ENCODE data around the gene RAPGEF1. TPM values are rescaled to one million over a fixed set of nuclear protein-coding genes. Genes with fewer than 3 reads are reported as not detected.

Gene RAPGEF1
- total and polyA plus RNA-seq, 2 experiments from 2014 or later = 26.2 to 29.7 TPM

DNA sequence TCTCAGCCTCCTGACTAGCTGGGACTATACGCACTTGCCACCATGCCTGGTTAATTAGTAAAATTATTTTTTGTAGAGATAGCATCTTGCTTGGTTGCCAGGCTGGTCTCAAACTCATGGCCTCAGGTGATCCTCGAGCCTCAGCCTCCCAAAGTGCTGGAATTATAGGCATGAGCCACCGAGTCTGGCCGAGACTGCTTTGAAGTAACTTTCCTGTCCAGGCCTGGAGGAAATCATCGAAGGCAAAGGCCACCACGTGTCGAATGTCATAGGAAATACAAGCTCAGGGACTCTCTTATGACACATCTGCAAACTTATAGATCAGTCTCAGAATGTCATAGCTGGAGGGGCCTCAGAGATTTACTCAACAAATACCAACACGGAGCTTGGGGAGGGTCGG lies 25.1 kb downstream of the RAPGEF1 start:
- peaks cover 5% of the 10 kb centered on the region for H4K20me1 ChIP-seq (ENCODE audit: insufficient read depth, poor library complexity, severe bottlenecking)
- H3K9me3 ChIP-seq (ENCODE audit: low read depth) = no peaks in the 10 kb centered on the region
- H3K27me3 ChIP-seq = no peaks in the 10 kb centered on the region
- no peaks in the 10 kb centered on the region for H3K9me2 ChIP-seq (replicated peaks; ENCODE audit: insufficient read depth)
- no peak overlapping the region for H3K4me3 ChIP-seq
- peaks cover 16% of the 10 kb centered on the region for H3K4me1 ChIP-seq (ENCODE audit: insufficient read depth)
- no peak overlapping the region for H3K4me2 ChIP-seq
- no peak overlapping the region for H2AFZ ChIP-seq
- TF ChIP-seq CTCF (IDR thresholded peaks at IDR 0.05; ENCODE audit: poor library complexity) = no peak
- TF ChIP-seq EZH2 (IDR thresholded peaks at IDR 0.05; ENCODE audit: borderline replicate concordance) = no peak
- no peak for TF ChIP-seq EZH2phosphoT487 (IDR thresholded peaks at IDR 0.05; ENCODE audit: low read depth, severe bottlenecking, unreplicated experiment)
- H3K79me2 ChIP-seq = peaks cover 96% of the 10 kb centered on the region
- no peak for DNase-seq (ENCODE audit: low spot score)
- no peaks in the 10 kb centered on the region for H3K36me3 ChIP-seq (replicated peaks; ENCODE audit: insufficient read depth, low read depth)
- 95% methylated on average over 9 of the region's 9 CpGs for WGBS (ENCODE audit: low lambda C conversion rate, missing lambda C conversion rate)
- no peak overlapping the region for H3K27ac ChIP-seq

GRCh38 chr9:131714161-131714646 lies 25.7 kb downstream of the RAPGEF1 start:
- Histone ChIP-seq H3K27ac (no peak overlapping the region), H3K4me1 (ENCODE audit: insufficient read depth) (peaks cover 18% of the 10 kb centered on the region), H3K36me3 (replicated peaks; ENCODE audit: insufficient read depth, low read depth) (no peaks in the 10 kb centered on the region), H3K4me3 (no peak overlapping the region), H3K9me2 (replicated peaks; ENCODE audit: insufficient read depth) (no peaks in the 10 kb centered on the region), H3K27me3 (no peaks in the 10 kb centered on the region), H3K4me2 (no peak overlapping the region), H3K9me3 (ENCODE audit: low read depth) (no peaks in the 10 kb centered on the region), H3K79me2 (peaks cover 97% of the 10 kb centered on the region), H4K20me1 (ENCODE audit: insufficient read depth, poor library complexity, severe bottlenecking) (peaks cover 5% of the 10 kb centered on the region), H2AFZ (no peak overlapping the region)
- no peak for TF ChIP-seq EZH2phosphoT487 (IDR thresholded peaks at IDR 0.05; ENCODE audit: low read depth, severe bottlenecking, unreplicated experiment)
- no peak for TF ChIP-seq EZH2 (IDR thresholded peaks at IDR 0.05; ENCODE audit: borderline replicate concordance)
- TF ChIP-seq CTCF (IDR thresholded peaks at IDR 0.05; ENCODE audit: poor library complexity) = no peak
- WGBS (ENCODE audit: low lambda C conversion rate, missing lambda C conversion rate) = 83% methylated on average over 10 of the region's 10 CpGs
- DNase-seq (ENCODE audit: low spot score) = no peak

DNA sequence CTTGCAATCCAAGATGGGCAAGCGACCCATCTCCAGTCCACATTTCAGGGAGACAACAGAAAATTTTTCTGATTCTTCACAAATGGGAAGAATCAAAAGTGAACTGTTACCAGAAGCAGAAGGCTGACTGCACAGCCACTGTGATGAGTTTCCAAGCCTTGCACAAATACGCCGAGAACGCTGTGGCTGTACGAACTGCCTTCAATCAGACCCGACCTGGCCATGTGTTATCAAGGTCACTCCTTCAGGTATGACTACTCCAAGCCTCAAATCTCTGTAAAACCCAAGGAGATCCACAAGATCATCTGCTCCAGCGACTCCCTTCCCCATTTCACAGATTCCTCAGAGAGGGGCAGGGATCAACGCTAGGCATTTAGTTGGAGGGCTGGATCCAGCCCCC lies 26.9 kb downstream of the RAPGEF1 start:
- Histone ChIP-seq H3K27me3 (no peaks in the 10 kb centered on the region), H3K9me3 (ENCODE audit: low read depth) (no peaks in the 10 kb centered on the region), H3K4me3 (no peak overlapping the region), H3K36me3 (replicated peaks; ENCODE audit: insufficient read depth, low read depth) (no peaks in the 10 kb centered on the region), H2AFZ (no peak overlapping the region), H3K79me2 (peaks cover 99% of the 10 kb centered on the region), H3K4me1 (ENCODE audit: insufficient read depth) (peaks cover 18% of the 10 kb centered on the region), H3K4me2 (no peak overlapping the region), H3K27ac (peak overlapping the region; percentile 25), H4K20me1 (ENCODE audit: insufficient read depth, poor library complexity, severe bottlenecking) (peaks cover 5% of the 10 kb centered on the region), H3K9me2 (replicated peaks; ENCODE audit: insufficient read depth) (no peaks in the 10 kb centered on the region)
- TF ChIP-seq CTCF (IDR thresholded peaks at IDR 0.05; ENCODE audit: poor library complexity) (no peak), EZH2phosphoT487 (IDR thresholded peaks at IDR 0.05; ENCODE audit: low read depth, severe bottlenecking, unreplicated experiment) (no peak), EZH2 (IDR thresholded peaks at IDR 0.05; ENCODE audit: borderline replicate concordance) (no peak)
- 66% methylated on average over 8 of the region's 8 CpGs for WGBS (ENCODE audit: low lambda C conversion rate, missing lambda C conversion rate)
- no peak for DNase-seq (ENCODE audit: low spot score)

All from hepatocyte (in vitro differentiated cells).